WTC11 (cell line): ENCODE results near the gene MUC6. TPM values are rescaled to one million over a fixed set of nuclear protein-coding genes. Genes with fewer than 3 reads are reported as not detected.

Experiments used
- ATAC-seq: fragments of 200-7000 bp; cut with Tn5 transposase; 2 replicates; pipeline ENCODE4 v1.10.0; 2021; ENCODE audit warnings: mild to moderate bottlenecking, moderate library complexity
- CTCF ChIA-PET: fragments of 300-600 bp; sonication (Branson Sonifier 250); formaldehyde crosslinking; loops from one replicate; lab custom pipeline; 2021; ENCODE audit warnings: antibody characterized with exemption; lab: Charles Lee
- POLR2A ChIA-PET: fragments of 350-600 bp; sonication (Branson Sonifier 250); formaldehyde crosslinking; loops from one replicate; lab custom pipeline; 2021; ENCODE audit warnings: antibody characterized with exemption; lab: Charles Lee
- DNase-seq: peaks from one replicate; pipeline ENCODE4 v3.0.0; 2021; ENCODE audit warnings: low spot score
- H3K27ac Mint-ChIP-seq: 2 replicates; pipeline ENCODE4 v1.8.0; 2021; ENCODE audit warnings: mixed read lengths
- H3K27me3 Mint-ChIP-seq: 2 replicates; pipeline ENCODE4 v1.8.0; 2021; ENCODE audit warnings: low read depth, mild to moderate bottlenecking, moderate library complexity, mixed read lengths
- H3K36me3 Mint-ChIP-seq: 2 replicates; pipeline ENCODE4 v1.8.0; 2021; ENCODE audit warnings: mixed read lengths
- H3K4me1 Mint-ChIP-seq: 2 replicates; pipeline ENCODE4 v1.8.0; 2022; ENCODE audit warnings: mixed read lengths
- H3K4me3 Mint-ChIP-seq: 2 replicates; pipeline ENCODE4 v1.8.0; 2021; ENCODE audit warnings: mild to moderate bottlenecking, moderate library complexity, mixed read lengths
- H3K9me3 Mint-ChIP-seq: 2 replicates; pipeline ENCODE4 v1.8.0; 2021; ENCODE audit warnings: mixed read lengths
- CREM ChIP-seq: sonication (generic); formaldehyde crosslinking; IDR thresholded peaks from 2 replicates; pipeline ENCODE4 v1.8.1; 2022; ENCODE audit warnings: mild to moderate bottlenecking, missing genetic modification reagents, moderate library complexity
- FOXJ3 ChIP-seq: sonication (generic); formaldehyde crosslinking; IDR thresholded peaks from 2 replicates; pipeline ENCODE4 v1.9.0; 2021; ENCODE audit warnings: missing genetic modification reagents, mild to moderate bottlenecking, borderline replicate concordance
- JAZF1 ChIP-seq: fragments of 250-450 bp; sonication (Bioruptor Pico); IDR thresholded peaks from 2 replicates; pipeline ENCODE4 v1.9.0; 2021; ENCODE audit warnings: moderate library complexity, mild to moderate bottlenecking, inconsistent platforms
- KAT7 ChIP-seq: sonication (generic); formaldehyde crosslinking; IDR thresholded peaks from 2 replicates; pipeline ENCODE4 v1.8.1; 2023; ENCODE audit warnings: missing genetic modification reagents, mild to moderate bottlenecking, borderline replicate concordance
- MXD4 ChIP-seq: fragments of 250-450 bp; sonication (Bioruptor Pico); IDR thresholded peaks from 2 replicates; pipeline ENCODE4 v1.8.0; 2021; ENCODE audit warnings: mild to moderate bottlenecking, moderate library complexity, borderline replicate concordance
- NFYB ChIP-seq: sonication (generic); formaldehyde crosslinking; conservative IDR thresholded peaks from 2 replicates; pipeline ENCODE4 v1.8.0; 2022; ENCODE audit warnings: low read depth, missing genetic modification reagents
- NR1H2 ChIP-seq: sonication (generic); formaldehyde crosslinking; IDR thresholded peaks from 2 replicates; pipeline ENCODE4 v1.9.0; 2021; ENCODE audit warnings: mild to moderate bottlenecking, moderate library complexity, missing genetic modification reagents
- PRRX2 ChIP-seq: fragments of 250-450 bp; sonication (Bioruptor Pico); IDR thresholded peaks from 2 replicates; pipeline ENCODE4 v1.8.0; 2021; ENCODE audit warnings: mild to moderate bottlenecking
- TP53 ChIP-seq: sonication (generic); formaldehyde crosslinking; IDR thresholded peaks from 2 replicates; pipeline ENCODE4 v1.8.1; 2023; ENCODE audit warnings: mild to moderate bottlenecking, missing genetic modification reagents
- ZNF232 ChIP-seq: sonication (generic); formaldehyde crosslinking; IDR thresholded peaks from 2 replicates; pipeline ENCODE4 v1.8.0; 2022; ENCODE audit warnings: mild to moderate bottlenecking, missing genetic modification reagents
- ZNF396 ChIP-seq: fragments of 250-450 bp; sonication (Bioruptor Pico); IDR thresholded peaks from 2 replicates; pipeline ENCODE4 v1.8.0; 2021; ENCODE audit warnings: mild to moderate bottlenecking, moderate library complexity, borderline replicate concordance
- total RNA-seq: library from RNA; stranded (reverse); gene quantifications from 3 replicates; pipeline ENCODE4 v1.2.3, GENCODE V29; 2021
- TF ChIP-seq, protein P1 (sequence below): fragments of 250-450 bp; sonication (Bioruptor Pico); IDR thresholded peaks from 2 replicates; pipeline ENCODE4 v1.8.0; 2021; ENCODE audit warnings: mild to moderate bottlenecking
- TF ChIP-seq, protein P2 (sequence below): sonication (generic); formaldehyde crosslinking; IDR thresholded peaks from 2 replicates; pipeline ENCODE4 v1.8.1; 2023; ENCODE audit warnings: mild to moderate bottlenecking, moderate library complexity, missing genetic modification reagents
- TF ChIP-seq, protein P3 (sequence below): sonication (generic); formaldehyde crosslinking; IDR thresholded peaks from 2 replicates; pipeline ENCODE4 v1.8.1; 2023; ENCODE audit warnings: mild to moderate bottlenecking, missing genetic modification reagents, borderline replicate concordance
- TF ChIP-seq, protein P4 (sequence below): sonication (generic); formaldehyde crosslinking; IDR thresholded peaks from 2 replicates; pipeline ENCODE4 v1.8.0; 2022; ENCODE audit warnings: mild to moderate bottlenecking, missing genetic modification reagents
- TF ChIP-seq, protein P5 (sequence below): fragments of 250-450 bp; sonication (Bioruptor Pico); IDR thresholded peaks from 2 replicates; pipeline ENCODE4 v1.9.0; 2021; ENCODE audit warnings: mild to moderate bottlenecking, borderline replicate concordance

MUC6 gene
- total RNA-seq, 1 experiment from 2014 or later: 0.13 TPM

DNA sequence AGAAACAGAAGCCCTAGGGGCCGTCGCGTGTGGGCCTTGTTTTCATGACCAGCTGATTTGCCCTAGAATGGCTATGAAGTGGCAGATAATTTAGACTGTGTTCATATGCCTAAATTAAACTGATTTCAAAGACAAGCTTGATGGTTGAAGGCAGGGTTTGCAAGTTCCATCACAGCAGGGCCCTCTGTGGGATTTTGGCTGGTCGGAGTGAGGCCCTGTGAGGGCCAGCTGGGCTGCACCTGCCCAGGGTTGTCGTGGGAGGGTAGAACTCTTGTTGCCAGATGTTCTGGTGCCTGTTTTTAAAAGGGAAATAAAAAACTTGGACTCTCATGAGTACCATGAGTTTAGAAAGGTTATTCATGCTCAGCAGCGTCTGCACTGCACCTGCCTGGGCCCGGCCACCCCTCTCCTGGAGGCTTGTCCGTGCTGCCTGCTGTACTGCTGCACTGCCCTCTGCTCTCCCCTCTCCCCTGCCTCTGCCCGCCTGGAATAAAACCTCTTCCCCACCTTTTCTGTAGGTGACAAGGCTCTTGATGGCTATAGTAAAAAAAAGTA, 66.8 kb downstream of the MUC6 start:
- ChIA-PET CTCF (no interaction called here), POLR2A (no interaction called here)
- ATAC-seq (no peak), DNase-seq (no peak)
- H3K27me3 Mint-ChIP-seq: no peaks in the 10 kb centered on the region
- peaks cover 43% of the 10 kb centered on the region for H3K36me3 Mint-ChIP-seq
- no peaks in the 10 kb centered on the region for H3K9me3 Mint-ChIP-seq
- TF ChIP-seq ZNF396 (CRISPR knock-in tag): no peak
- TF ChIP-seq PRRX2 (CRISPR knock-in tag): no peak
- H3K4me1 Mint-ChIP-seq: no peaks in the 10 kb centered on the region
- no peak overlapping the region for H3K4me3 Mint-ChIP-seq
- H3K27ac Mint-ChIP-seq: peak overlapping the region; percentile 37

DNA sequence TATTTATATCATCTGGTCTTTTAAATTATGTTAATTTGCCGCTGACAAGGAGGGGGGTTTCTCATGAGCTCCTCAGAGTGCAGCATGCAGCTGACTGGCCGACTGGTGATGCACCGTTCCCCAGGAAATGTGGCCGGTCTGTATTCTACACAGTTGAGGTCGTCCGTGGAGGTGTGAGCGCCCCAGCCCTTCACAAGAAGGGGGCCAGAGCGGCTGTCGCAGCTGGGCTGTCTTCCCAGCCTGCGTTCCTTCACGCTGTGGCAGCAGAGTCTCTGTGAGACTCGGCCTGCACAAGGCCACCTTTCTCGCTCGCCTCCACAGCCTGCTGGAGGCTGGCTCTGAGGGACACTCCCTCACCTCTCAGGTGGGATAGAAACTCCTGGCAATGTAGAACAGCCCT, 67.7 kb downstream of the MUC6 start:
- Mint-ChIP-seq H3K4me3 (no peak overlapping the region), H3K4me1 (no peaks in the 10 kb centered on the region), H3K9me3 (peaks cover 8% of the 10 kb centered on the region), H3K27ac (no peak overlapping the region), H3K27me3 (no peaks in the 10 kb centered on the region), H3K36me3 (peaks cover 51% of the 10 kb centered on the region)
- DNase-seq (no peak), ATAC-seq (no peak)
- CTCF ChIA-PET: interaction anchor here (0.7 kb wide), 1 partner anchor 80 kb away, joined by 3 read pairs; no protein-coding TSS in a partner anchor
- POLR2A ChIA-PET: no interaction called here
- TF ChIP-seq, protein P1, sequence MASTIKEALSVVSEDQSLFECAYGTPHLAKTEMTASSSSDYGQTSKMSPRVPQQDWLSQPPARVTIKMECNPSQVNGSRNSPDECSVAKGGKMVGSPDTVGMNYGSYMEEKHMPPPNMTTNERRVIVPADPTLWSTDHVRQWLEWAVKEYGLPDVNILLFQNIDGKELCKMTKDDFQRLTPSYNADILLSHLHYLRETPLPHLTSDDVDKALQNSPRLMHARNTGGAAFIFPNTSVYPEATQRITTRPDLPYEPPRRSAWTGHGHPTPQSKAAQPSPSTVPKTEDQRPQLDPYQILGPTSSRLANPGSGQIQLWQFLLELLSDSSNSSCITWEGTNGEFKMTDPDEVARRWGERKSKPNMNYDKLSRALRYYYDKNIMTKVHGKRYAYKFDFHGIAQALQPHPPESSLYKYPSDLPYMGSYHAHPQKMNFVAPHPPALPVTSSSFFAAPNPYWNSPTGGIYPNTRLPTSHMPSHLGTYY: no peak
- TF ChIP-seq KAT7 (no peak), MXD4 (no peak), JAZF1 (no peak), ZNF232 (CRISPR knock-in tag) (no peak), TP53 (CRISPR knock-in tag) (no peak), FOXJ3 (CRISPR knock-in tag) (no peak), NR1H2 (no peak), CREM (CRISPR knock-in tag) (no peak), NFYB (CRISPR knock-in tag) (no peak)
- TF ChIP-seq, protein P2, sequence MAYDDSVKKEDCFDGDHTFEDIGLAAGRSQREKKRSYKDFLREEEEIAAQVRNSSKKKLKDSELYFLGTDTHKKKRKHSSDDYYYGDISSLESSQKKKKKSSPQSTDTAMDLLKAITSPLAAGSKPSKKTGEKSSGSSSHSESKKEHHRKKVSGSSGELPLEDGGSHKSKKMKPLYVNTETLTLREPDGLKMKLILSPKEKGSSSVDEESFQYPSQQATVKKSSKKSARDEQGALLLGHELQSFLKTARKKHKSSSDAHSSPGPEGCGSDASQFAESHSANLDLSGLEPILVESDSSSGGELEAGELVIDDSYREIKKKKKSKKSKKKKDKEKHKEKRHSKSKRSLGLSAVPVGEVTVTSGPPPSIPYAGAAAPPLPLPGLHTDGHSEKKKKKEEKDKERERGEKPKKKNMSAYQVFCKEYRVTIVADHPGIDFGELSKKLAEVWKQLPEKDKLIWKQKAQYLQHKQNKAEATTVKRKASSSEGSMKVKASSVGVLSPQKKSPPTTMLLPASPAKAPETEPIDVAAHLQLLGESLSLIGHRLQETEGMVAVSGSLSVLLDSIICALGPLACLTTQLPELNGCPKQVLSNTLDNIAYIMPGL (CRISPR knock-in tag): no peak
- TF ChIP-seq, protein P3, sequence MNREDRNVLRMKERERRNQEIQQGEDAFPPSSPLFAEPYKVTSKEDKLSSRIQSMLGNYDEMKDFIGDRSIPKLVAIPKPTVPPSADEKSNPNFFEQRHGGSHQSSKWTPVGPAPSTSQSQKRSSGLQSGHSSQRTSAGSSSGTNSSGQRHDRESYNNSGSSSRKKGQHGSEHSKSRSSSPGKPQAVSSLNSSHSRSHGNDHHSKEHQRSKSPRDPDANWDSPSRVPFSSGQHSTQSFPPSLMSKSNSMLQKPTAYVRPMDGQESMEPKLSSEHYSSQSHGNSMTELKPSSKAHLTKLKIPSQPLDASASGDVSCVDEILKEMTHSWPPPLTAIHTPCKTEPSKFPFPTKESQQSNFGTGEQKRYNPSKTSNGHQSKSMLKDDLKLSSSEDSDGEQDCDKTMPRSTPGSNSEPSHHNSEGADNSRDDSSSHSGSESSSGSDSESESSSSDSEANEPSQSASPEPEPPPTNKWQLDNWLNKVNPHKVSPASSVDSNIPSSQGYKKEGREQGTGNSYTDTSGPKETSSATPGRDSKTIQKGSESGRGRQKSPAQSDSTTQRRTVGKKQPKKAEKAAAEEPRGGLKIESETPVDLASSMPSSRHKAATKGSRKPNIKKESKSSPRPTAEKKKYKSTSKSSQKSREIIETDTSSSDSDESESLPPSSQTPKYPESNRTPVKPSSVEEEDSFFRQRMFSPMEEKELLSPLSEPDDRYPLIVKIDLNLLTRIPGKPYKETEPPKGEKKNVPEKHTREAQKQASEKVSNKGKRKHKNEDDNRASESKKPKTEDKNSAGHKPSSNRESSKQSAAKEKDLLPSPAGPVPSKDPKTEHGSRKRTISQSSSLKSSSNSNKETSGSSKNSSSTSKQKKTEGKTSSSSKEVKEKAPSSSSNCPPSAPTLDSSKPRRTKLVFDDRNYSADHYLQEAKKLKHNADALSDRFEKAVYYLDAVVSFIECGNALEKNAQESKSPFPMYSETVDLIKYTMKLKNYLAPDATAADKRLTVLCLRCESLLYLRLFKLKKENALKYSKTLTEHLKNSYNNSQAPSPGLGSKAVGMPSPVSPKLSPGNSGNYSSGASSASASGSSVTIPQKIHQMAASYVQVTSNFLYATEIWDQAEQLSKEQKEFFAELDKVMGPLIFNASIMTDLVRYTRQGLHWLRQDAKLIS (CRISPR knock-in tag): no peak
- TF ChIP-seq, protein P4, sequence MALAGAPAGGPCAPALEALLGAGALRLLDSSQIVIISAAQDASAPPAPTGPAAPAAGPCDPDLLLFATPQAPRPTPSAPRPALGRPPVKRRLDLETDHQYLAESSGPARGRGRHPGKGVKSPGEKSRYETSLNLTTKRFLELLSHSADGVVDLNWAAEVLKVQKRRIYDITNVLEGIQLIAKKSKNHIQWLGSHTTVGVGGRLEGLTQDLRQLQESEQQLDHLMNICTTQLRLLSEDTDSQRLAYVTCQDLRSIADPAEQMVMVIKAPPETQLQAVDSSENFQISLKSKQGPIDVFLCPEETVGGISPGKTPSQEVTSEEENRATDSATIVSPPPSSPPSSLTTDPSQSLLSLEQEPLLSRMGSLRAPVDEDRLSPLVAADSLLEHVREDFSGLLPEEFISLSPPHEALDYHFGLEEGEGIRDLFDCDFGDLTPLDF (CRISPR knock-in tag): no peak
- TF ChIP-seq, protein P5, sequence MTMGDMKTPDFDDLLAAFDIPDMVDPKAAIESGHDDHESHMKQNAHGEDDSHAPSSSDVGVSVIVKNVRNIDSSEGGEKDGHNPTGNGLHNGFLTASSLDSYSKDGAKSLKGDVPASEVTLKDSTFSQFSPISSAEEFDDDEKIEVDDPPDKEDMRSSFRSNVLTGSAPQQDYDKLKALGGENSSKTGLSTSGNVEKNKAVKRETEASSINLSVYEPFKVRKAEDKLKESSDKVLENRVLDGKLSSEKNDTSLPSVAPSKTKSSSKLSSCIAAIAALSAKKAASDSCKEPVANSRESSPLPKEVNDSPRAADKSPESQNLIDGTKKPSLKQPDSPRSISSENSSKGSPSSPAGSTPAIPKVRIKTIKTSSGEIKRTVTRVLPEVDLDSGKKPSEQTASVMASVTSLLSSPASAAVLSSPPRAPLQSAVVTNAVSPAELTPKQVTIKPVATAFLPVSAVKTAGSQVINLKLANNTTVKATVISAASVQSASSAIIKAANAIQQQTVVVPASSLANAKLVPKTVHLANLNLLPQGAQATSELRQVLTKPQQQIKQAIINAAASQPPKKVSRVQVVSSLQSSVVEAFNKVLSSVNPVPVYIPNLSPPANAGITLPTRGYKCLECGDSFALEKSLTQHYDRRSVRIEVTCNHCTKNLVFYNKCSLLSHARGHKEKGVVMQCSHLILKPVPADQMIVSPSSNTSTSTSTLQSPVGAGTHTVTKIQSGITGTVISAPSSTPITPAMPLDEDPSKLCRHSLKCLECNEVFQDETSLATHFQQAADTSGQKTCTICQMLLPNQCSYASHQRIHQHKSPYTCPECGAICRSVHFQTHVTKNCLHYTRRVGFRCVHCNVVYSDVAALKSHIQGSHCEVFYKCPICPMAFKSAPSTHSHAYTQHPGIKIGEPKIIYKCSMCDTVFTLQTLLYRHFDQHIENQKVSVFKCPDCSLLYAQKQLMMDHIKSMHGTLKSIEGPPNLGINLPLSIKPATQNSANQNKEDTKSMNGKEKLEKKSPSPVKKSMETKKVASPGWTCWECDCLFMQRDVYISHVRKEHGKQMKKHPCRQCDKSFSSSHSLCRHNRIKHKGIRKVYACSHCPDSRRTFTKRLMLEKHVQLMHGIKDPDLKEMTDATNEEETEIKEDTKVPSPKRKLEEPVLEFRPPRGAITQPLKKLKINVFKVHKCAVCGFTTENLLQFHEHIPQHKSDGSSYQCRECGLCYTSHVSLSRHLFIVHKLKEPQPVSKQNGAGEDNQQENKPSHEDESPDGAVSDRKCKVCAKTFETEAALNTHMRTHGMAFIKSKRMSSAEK (CRISPR knock-in tag): no peak
